NB4 (cell line): Measurements from ENCODE around the gene PEMT.

Source experiments
- POLR2A ChIP-seq: IDR thresholded peaks from 2 replicates; pipeline ENCODE4 v1.6.1; 2011; ENCODE audit warnings: mild to moderate bottlenecking; ENCODE audit not compliant: insufficient read length; ENCODE audit errors: extremely low read depth
- TF ChIP-seq, protein P1 (sequence below): IDR thresholded peaks from one replicate; pipeline ENCODE4 v1.5.1; 2012; ENCODE audit warnings: low read depth, low read length

DNA sequence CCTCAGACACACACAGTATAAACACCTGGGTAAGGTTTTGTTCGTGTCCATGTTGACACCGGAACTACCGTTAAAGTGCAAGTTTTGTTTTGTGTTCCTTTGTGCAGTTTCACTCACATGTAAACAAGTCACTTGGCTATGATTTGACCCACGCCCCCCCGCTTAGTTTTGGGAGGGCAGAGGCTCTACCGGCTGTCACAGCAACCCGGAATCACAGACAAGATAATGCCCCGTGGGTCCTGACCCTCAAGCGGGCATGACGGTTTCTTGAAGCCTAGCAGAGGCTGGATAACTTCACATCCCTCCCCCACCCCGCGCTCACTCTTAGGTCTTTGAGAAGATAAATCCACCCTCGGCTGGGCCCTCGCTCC lies 97.0 kb downstream of the PEMT start:
- no peak for TF ChIP-seq POLR2A
- TF ChIP-seq, protein P1, sequence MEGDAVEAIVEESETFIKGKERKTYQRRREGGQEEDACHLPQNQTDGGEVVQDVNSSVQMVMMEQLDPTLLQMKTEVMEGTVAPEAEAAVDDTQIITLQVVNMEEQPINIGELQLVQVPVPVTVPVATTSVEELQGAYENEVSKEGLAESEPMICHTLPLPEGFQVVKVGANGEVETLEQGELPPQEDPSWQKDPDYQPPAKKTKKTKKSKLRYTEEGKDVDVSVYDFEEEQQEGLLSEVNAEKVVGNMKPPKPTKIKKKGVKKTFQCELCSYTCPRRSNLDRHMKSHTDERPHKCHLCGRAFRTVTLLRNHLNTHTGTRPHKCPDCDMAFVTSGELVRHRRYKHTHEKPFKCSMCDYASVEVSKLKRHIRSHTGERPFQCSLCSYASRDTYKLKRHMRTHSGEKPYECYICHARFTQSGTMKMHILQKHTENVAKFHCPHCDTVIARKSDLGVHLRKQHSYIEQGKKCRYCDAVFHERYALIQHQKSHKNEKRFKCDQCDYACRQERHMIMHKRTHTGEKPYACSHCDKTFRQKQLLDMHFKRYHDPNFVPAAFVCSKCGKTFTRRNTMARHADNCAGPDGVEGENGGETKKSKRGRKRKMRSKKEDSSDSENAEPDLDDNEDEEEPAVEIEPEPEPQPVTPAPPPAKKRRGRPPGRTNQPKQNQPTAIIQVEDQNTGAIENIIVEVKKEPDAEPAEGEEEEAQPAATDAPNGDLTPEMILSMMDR: no peak
